HG02678 (cell line): ENCODE data around the gene KLHL9.

Experiments used
- ATAC-seq: cut with Tn5 transposase; IDR thresholded peaks from one replicate; pipeline ENCODE4 v1.9.1; 2021; ENCODE audit warnings: mild to moderate bottlenecking, moderate library complexity; ENCODE audit not compliant: unreplicated experiment

KLHL9 gene

GRCh38 chr9:21317956-21318923, 17.0 kb downstream of the KLHL9 start:
- ATAC-seq, result peak; percentile 82

- no peak for ATAC-seq
These were observed 18.3 kb downstream of the KLHL9 start for GRCh38 chr9:21316860-21317259.

GRCh38 chr9:21316032-21316842, 19.0 kb downstream of the KLHL9 start:
- no peak for ATAC-seq

- no peak for ATAC-seq
These were observed 21.1 kb downstream of the KLHL9 start for GRCh38 chr9:21314152-21314551.

- no peak for ATAC-seq
These were observed 23.3 kb downstream of the KLHL9 start for GRCh38 chr9:21311889-21312288.

GRCh38 chr9:21305213-21305612, 30.0 kb downstream of the KLHL9 start, which contains the start of gene IFNA5:
TSS of gene IFNA5 (minus strand) at chr9:21305313. CDS start at chr9:21305256, 57 bp downstream.
- no peak for ATAC-seq

GRCh38 chr9:21295992-21296391, 39.2 kb downstream of the KLHL9 start:
- ATAC-seq, result no peak

- peak; percentile 85 for ATAC-seq
These were observed 40.2 kb downstream of the KLHL9 start for GRCh38 chr9:21294904-21295538.

GRCh38 chr9:21294364-21294774, 40.8 kb downstream of the KLHL9 start:
- ATAC-seq, result peak; percentile 42

GRCh38 chr9:21289848-21290247, 45.4 kb downstream of the KLHL9 start:
- ATAC-seq, result no peak

- no peak for ATAC-seq
These were observed 47.9 kb downstream of the KLHL9 start for GRCh38 chr9:21287280-21287679.

GRCh38 chr9:21286659-21287058, 48.5 kb downstream of the KLHL9 start:
- ATAC-seq, result no peak

- ATAC-seq, result no peak
These were observed 49.1 kb downstream of the KLHL9 start for GRCh38 chr9:21286099-21286498.

GRCh38 chr9:21281275-21281674, 53.9 kb downstream of the KLHL9 start:
- no peak for ATAC-seq
